ENCODE measurements around the gene GARRE1.

- TF ChIP-seq MAX (IDR thresholded peaks at IDR 0.05; ENCODE audit: insufficient read depth, insufficient read length) (no peak), CTCF (IDR thresholded peaks at IDR 0.05; ENCODE audit: extremely low read depth in 1 of 2, insufficient read depth in 1 of 2, low read depth in 1 of 2, low read length in 2 of 2) (no peak), POLR2A (IDR thresholded peaks at IDR 0.05; ENCODE audit: low read depth, low read length) (no peak)
Measured at GRCh38 chr19:34300962-34301361, 46.6 kb downstream of the GARRE1 start.
